NCI-H128 (cell line): ENCODE results near the gene EPSTI1.
"Not testable (repeated sequence)": the region's sequence is repeated elsewhere in the genome, so short reads cannot be mapped to it uniquely, and the experiment has no call there.

Experiments used
- DNase-seq: peaks from one replicate; lab custom pipeline; 2025; ENCODE audit not compliant: unreplicated experiment; lab: John Stamatoyannopoulos, UW

EPSTI1 gene

GRCh38 chr13:43005460-43006236 lies 13.6 kb upstream of the EPSTI1 start:
- DNase-seq: no peak

DNA sequence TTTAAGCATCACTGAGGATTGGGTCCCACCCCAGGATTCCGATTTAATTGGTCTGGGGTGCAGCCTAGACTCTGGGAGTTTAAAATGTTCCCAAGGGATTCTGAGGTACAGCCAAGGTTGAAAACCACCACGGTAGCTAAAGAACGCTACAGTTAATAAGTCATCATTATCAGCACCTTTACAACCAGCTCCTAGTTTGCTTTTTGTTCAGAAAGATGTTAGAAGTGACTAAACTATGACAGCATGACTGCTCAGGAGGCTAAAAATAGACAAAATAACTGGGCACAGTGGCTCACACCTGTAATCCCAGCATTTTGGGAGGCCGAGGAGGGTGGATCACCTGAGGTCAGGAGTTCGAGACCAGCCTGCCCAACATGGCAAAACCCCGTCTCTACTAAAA lies 11.7 kb upstream of the EPSTI1 start:
- DNase-seq: no peak

DNA sequence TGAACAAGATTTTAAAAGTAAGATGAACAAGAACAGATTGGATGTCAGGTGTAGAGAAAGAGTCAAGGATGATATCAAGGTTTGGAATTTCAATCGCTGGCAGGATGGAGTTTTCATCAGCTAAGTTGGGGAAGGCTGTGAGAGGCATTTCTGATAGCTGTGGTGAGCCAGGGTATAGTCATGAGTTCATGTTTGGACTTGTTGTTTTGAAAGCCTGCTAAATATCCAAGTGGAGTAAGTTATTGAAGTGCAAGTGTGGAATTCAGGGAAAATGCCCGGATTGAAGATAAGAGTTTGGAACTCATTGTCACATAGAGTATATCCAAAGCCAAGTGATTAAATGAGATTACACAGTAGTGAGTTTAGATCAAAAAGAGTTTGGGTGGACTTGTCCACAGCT lies 11.0 kb upstream of the EPSTI1 start:
- DNase-seq: no peak

DNA sequence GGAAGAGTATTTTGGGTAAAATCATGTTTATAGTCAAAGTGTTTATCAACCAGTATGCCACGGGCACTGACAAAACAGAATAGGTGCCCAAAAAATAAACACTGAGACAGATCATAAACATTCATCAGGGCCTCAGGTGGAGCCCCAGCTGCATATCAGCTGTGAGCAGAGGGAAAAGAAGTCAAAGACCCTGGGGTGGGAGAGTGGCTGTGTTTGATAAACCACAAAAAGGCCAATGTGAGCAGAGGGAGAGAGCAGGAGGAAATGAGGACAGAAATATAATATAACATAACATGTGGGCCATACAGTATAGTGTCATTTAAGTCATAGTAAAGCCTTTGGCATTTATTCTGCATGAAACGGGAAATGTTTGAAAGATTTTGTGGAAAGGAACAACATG lies 10.0 kb upstream of the EPSTI1 start:
- DNase-seq: no peak

GRCh38 chr13:43000676-43001075 lies 8.6 kb upstream of the EPSTI1 start:
- no peak for DNase-seq

DNA sequence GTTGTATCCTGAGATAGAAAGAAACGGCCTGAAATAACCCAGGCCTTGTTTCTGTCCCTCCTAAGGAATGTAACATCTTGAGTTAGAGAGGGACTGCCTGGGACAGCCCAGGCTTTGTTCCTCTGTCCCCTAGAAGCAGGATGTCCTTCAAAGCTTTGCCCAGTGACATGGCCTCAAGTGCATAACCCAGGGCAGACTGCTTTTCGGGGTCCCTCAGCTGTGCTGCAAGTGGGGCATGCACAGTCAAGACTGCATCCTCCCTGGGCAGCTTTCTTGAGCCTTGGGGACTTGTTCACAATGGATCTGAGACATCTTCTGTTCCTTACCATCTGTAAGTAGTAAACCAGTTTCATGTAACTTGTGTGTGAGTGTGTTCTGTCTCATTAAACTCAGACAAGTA lies 7.5 kb upstream of the EPSTI1 start:
- no peak for DNase-seq

DNA sequence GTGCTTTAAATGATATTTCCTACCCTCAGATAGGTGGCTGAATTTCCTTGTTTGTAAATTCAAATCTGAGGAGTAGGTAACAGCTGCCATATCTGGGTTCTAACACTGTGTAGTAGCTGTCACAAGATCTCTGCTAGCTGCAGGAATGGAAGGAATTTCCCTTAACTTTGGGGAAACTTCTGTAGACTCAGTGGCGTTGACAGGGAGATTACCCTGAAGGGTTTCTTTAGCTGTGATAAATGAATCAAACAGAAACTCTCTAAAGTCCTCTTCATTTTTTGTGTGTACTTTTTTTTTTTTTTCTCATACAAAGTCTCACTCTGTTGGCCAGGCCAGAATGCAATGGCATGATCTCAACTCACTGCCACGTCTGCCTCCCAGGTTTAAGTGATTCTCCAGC lies 5.3 kb upstream of the EPSTI1 start:
- no peak for DNase-seq

GRCh38 chr13:42996584-42996983 lies 4.5 kb upstream of the EPSTI1 start:
- DNase-seq: no peak

GRCh38 chr13:42994878-42995277 lies 2.8 kb upstream of the EPSTI1 start:
- DNase-seq: no peak

- DNase-seq: no peak
These were observed 702 bp upstream of the EPSTI1 start for GRCh38 chr13:42992764-42993122.

DNA sequence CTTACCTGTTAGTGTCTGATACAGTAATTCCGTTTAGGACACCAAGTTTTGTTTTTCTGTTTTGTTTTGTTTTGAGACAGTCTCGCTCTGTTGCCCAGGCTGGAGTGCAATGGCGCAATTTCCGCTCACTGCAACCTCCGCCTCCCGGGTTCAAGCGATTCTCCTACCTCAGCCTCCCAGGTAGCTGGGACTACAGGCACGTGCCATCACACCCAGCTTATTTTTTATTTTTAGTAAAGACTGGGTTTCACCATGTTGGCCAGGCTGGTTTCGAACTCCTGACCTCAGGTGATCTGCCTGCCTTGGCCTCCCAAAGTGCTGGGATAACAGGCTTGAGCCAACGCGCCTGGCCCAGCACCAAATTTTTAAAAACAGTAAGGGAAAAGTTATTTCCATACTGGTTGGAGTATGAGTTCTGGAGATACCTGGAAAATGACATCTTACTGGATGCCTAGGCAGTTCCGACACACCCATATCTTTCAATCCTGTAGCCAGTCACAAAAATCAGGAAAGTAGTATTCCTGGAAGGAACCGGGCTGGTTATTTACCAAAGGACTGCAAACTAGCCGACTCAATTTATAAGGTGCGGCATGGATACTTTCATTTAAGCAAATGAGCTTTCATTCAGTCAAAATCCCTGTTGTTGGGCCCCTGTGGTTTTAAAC lies 676 bp downstream of the EPSTI1 start:
- DNase-seq: not testable (repeated sequence)

- no peak for DNase-seq
These were observed 1.5 kb downstream of the EPSTI1 start for GRCh38 chr13:42990291-42991232.

- DNase-seq: no peak
These were observed 5.9 kb downstream of the EPSTI1 start for GRCh38 chr13:42986176-42986574.

DNA sequence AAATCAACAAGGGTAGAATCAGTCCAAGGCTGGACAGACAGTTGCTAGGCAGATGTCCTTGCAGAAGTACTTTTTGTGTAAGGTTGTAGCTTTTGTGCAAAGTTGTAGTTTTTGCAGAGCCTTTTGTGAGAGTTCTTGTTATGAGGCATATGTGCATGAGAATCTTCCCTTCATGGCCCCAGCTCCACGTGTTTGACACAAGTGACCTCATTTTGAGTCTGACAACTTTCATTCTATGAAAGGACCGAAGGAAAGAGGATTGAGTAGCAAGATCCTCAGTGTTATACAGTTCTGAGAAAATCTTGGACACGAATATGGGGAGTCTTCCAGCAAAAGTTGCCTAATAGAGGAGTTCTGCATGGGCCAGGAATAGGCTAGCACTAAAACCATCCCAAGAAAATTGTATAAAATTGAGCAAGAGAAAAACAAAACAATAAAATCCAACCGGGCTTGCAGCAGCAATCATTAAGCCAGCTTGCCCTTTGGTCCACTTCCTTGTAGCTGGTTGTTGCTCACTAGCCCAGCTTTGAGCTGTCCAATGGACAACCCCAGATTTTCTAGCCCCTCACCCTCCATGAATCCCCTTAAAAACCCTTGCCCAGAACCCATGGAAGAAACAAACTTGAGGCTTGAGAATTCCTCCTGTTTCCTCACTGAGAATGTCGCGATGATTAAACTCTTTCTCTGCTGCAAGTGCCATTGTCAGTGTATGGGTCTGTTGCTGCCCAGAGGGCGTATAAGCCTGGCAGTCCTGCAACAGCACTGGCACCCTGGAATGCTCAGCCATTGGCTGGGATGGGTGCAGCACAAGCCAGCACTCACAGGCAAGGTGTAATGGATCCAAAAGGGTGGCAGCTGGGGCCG lies 6.5 kb downstream of the EPSTI1 start:
- DNase-seq: no peak

DNA sequence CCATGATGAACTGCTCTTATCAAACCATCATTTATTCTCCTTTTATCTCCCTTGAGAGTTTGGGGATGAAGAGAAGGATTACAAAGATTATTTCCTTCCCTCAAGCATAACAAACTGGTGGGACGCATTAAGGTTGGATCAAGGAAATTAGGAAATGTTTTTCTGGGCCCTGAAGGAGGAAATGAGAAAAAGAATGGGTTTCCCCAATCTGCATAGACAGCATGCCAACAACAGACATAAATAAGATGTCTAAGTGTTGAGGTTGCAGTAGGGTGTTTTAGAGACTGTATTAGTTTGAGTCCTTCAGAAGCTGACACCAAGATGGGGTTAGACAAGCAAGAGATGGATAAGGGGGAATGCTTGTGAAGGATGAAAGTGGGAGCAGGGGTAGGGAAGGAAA lies 7.3 kb downstream of the EPSTI1 start:
- no peak for DNase-seq

DNA sequence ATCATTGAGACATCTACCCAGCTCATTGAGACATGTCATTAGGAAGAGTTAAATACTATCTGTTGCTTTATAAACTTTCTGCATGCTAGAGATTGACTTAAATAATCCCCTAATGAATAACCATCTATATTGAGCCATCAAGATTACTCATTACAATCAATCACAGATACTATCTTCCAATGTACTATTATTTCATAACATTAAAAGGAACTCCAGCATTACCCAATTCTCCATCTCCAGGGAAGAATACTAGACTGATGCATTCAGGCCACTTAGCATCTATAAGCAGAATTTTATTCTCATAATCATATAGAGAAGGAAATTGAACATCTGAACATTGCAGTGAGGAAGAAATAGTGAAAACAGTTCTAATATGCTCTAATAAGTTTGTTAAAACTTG lies 8.0 kb downstream of the EPSTI1 start:
- DNase-seq: no peak

GRCh38 chr13:42981853-42982252 lies 10.2 kb downstream of the EPSTI1 start:
- DNase-seq: no peak

DNA sequence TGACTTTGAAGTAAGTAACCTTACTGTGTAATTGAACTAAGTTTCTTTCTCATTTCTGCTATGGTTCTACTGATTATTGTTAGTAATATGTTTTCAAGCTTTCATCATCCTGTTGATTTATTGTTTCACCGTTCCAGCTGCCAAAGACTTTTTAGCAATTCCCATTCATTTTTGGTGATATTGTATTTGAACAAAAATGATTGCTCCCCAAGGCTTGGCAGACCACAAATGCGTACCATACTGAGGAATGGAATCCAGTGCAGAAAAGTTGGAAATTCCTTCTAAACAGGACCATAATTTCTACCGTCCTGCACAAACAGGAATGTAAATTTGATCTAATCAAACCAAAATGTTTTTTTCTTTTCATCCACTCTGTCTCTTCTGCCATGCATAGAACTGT lies 10.7 kb downstream of the EPSTI1 start:
- no peak for DNase-seq

GRCh38 chr13:42977219-42977659 lies 14.8 kb downstream of the EPSTI1 start:
- no peak for DNase-seq

DNA sequence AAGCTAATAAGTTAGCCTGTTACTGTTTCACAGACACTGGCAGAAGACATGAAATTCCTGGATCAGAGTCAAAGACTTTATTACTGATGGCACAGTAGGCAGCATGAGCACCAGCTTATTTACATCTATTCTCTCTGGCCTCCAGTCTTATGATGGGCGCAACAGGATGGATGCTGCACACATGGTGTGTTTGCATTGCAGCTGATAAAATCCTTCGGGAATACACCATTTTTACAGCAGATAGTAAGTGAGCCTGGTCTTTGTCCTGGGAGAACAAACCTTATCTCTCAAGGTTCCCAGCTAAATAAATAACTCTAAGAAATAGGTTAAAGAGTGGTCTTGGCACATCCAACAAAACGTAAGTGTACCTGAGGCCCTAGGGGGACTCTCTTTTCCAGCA lies 16.0 kb downstream of the EPSTI1 start:
- no peak for DNase-seq

- no peak for DNase-seq
These were observed 18.5 kb downstream of the EPSTI1 start for GRCh38 chr13:42973581-42973980.
